NOMO-1 treated with dmso at 0.1 percent for 144 hours (cell line): ENCODE data around the gene C9orf85.

ENCODE experiments used
- DNase-seq: peaks from one replicate; lab custom pipeline; 2025; ENCODE audit not compliant: unreplicated experiment; lab: John Stamatoyannopoulos, UW

C9orf85 gene

GRCh38 chr9:71901695-71902597 lies 9.5 kb upstream of the C9orf85 start:
- no peak for DNase-seq

DNA sequence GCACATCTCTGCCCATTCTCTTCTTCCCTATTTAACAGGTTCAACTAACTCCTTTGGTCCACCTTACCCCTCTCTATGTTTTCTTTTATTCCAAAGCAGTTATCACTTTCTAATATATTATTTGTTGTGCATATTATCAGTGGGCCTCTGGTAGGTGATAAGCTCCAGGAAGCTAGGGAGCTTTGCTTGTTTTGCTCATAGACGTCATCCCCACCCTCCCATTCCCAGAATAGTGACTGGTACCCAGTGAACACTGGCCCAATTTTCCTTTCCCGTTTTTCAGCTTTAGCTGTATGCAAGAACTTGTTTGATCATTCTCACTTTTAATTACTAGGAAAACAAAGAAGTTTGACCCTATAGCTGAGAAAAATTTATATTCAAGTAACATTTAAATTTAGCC lies 7.4 kb upstream of the C9orf85 start:
- no peak for DNase-seq

- DNase-seq, result no peak
Observed at GRCh38 chr9:71908825-71909224, 2.6 kb upstream of the C9orf85 start.

DNA sequence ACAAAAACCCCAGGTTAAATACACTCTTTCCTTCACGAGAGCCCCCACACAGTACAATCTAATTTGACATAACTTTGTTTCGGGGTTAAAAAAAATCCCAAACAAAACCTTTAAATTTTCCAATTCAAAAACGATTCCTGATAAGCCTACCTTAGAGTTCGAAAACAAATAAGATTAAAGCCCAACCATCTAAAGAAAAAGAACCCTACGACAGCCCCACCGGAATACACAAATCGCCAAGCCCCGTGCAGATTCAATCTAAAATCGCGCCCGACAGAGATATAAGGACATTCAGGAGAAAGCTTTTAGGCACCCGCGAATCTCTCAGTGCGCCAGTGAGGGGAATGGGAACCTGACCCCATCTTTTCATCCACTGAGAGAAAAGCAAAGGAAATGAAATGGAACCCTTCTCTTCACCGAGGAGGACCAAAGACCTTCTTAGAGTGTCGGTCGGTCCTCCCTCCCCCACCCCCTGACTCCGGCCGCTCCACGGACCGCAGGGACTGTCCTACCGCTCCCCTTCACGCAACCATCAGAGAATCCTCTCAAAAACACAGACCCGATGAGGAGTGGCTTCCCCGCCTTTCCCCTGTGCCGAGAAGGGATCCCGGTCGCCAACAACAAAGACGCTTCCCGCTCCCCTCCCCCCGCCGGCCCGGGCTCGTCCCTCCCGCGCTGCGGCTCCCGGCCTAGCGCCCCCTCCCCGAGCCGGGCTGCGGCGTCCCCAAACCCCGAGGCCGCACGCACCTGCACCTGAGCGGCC lies 1.4 kb upstream of the C9orf85 start:
- DNase-seq, result no peak

- DNase-seq, result no peak
Observed at GRCh38 chr9:71910650-71911060, 784 bp upstream of the C9orf85 start.

GRCh38 chr9:71911908-71912335 lies 483 bp downstream of the C9orf85 start:
- DNase-seq, result no peak

DNA sequence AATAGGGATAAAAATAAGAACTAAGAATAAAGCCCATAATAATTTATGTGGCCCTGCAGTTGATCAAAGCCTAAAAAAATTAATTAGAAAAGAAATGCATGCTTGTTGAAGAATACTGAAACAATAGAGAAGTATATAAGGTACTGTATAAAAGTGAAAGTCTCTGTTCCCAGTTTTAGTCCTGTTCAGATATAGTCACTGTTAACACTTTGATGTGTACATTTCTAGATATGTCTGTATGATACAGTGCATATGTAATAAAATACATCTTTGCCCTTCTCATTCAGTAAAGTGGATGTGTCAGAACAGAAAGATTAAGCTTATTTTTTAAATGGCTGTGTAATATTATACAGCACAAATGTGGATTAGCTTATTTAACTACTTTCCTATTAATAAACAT lies 4.1 kb downstream of the C9orf85 start:
- no peak for DNase-seq

DNA sequence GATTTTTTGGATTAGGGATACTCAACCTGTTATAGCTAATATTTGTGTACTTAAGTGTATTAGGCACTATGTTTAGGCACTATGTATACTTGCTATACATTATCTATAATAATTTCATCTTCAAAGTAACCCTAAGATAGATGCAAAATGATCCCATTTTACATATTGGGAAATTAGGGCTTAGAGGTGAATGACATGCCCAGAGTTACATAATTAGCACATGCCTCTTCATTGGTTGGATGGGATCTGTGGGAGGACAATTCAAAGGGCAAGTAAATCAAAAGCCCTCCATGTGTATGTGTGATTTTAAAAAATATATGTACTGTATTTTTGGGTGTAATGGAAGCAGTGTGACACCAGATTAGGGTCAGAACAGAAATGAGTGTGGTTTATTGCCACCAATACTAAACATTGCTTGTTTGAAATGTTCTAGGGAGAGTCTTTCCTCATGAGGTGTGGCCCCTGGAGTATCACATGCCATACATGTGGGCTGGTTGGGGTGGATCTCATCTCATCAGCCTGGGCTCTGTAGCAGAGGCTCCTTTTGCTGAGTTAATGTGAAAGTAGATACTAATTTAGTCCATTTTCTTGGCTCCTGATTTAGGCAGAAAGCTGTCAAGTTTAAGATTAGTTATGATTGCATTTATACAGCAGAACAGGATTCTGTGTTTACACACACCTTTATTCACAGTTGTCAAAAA lies 5.5 kb downstream of the C9orf85 start:
- no peak for DNase-seq

GRCh38 chr9:71918419-71918818 lies 7.0 kb downstream of the C9orf85 start:
- no peak for DNase-seq

DNA sequence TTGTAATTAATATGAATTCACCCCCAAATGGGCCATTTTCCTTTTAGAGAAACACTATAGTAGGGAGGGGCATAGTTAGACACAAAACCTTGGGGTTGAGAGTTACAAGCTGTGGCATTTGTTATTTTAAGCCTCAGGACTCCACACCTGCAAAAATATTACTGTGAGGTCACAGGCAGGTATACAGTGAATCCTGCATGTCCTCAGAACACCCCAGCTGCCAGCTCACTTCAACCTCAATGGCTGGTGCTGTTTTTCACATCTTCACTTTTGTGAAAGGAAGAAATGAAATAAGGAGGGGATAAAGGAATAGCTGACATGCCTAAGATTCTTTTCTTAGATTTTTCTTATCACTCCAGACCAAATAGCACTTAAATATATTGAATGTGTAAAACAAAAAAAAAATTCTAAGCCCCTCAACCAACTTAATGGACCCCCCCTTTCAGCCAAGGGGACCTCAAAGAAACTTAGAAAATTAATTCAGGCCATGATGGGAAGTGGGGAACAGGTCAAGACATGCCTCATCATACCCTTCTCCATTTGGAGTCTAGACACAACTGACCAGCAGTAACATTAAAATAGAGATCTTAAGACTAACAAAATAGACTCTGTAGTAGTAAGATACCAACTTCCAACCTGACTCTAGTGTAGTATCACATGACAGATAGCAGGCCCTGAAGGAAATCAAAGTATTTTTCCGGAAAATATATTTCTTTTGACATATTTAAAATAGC lies 9.2 kb downstream of the C9orf85 start:
- DNase-seq, result no peak

DNA sequence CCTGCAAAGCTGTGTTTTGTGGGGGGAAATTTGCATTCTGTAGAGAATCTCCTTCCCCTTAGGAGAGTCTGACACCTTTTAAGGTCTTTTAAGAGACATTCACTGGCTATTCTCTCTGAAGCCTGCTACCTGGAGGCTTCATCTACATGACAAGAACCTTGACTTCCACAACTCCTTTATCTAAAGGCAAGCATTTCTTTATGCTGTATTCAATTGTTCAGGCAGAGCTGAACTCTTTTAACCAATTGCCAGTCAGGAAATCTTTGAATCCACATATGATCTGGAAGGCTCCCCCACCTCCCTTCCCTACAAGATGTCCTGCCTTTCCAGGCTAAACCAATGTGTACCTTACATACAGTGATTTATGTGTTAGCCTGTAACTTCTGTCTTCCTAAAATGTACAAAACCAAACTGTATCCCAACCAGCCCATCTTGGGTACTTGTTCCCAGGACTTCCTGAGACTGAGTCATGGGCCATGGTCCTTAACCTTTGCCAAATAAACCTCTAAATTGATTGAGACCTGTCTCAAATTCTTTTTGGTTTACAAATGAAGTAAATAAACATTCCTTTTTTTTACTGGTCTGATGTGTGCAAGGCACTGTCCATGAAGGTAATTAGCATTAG lies 9.9 kb downstream of the C9orf85 start:
- DNase-seq, result no peak

DNA sequence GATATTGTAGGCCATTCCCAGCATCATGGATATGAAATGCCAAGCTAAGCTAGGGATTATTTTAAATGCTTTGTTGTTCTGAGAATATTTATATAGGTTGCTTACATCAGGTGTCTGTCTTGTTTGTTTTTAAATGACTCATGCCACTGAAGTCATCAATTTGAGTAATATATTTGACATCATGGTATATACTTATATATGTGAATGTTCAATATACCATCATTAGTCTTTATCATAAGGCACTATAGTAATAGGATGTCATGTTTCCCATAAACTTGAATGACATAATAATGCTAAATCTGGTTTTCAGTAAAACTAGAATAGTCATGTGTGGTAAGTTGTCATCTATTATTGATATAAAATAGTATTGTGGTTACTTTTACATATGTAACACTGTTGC lies 13.1 kb downstream of the C9orf85 start:
- DNase-seq, result no peak

GRCh38 chr9:71925834-71926233 lies 14.4 kb downstream of the C9orf85 start:
- no peak for DNase-seq

DNA sequence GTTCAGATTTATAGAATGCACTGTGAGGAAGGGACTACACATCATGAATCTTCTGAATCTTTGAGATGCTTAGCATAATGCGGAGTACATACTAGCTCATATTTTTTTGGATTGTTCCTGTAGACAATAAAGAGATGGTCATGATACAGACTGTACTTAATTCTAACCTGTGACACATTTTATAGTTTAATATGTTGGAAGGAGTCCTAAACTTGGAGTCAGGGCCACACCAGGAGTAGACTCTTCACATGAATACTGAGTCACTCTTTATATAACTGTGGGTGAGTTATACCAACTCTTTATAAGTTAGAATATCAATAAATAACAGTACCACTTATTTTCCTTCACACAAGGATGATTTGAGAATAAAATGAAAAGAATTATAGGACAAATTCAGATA lies 16.9 kb downstream of the C9orf85 start:
- no peak for DNase-seq

GRCh38 chr9:71928806-71929205 lies 17.4 kb downstream of the C9orf85 start:
- no peak for DNase-seq

GRCh38 chr9:71929223-71929622 lies 17.8 kb downstream of the C9orf85 start:
- DNase-seq, result no peak

GRCh38 chr9:71929791-71930440 lies 18.5 kb downstream of the C9orf85 start:
- no peak for DNase-seq

DNA sequence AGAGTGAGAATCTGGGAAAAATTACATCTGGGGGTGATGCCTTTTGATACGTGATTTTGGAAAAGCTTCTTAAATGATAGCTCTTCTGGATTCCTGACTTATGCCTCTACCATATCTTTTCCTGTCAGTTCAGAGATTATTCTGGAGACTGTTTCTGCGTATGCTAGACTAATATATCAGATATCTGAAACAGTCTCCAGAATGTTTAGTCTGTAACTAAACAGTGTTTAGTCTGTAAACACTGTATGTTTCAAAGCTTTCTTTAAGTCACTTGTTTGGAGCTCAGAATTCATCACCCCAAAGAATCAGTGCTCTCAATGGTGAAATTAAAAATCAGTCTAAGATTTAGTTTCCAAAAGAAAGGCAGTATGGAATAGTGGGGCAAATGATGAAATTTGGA lies 19.7 kb downstream of the C9orf85 start:
- no peak for DNase-seq

- DNase-seq, result no peak
Observed at GRCh38 chr9:71936066-71936465, 24.6 kb downstream of the C9orf85 start.

- DNase-seq, result no peak
Observed at GRCh38 chr9:71937070-71937625, 25.7 kb downstream of the C9orf85 start.
